IPS-NIHi7 (cell line): ENCODE data around the gene OSBP2.
A peak's percentile ranks its signal among the peaks of the same experiment; 100 is the strongest.

ENCODE experiments used
- DNase-seq: peaks from one replicate; pipeline ENCODE4 v3.0.0; 2012; ENCODE audit warnings: mixed read lengths; ENCODE audit errors: extremely low spot score

The OSBP2 gene

GRCh38 chr22:30809086-30809485 lies 114.4 kb downstream of the OSBP2 start:
- DNase-seq, result no peak

- DNase-seq, result no peak
Observed at GRCh38 chr22:30810105-30810504, 115.4 kb downstream of the OSBP2 start.

- DNase-seq, result no peak
Observed at GRCh38 chr22:30813936-30814335, 119.3 kb downstream of the OSBP2 start.

GRCh38 chr22:30816413-30816812 lies 121.7 kb downstream of the OSBP2 start:
- no peak for DNase-seq

GRCh38 chr22:30821381-30821780 lies 126.7 kb downstream of the OSBP2 start:
- no peak for DNase-seq

GRCh38 chr22:30821863-30822215 lies 127.2 kb downstream of the OSBP2 start:
- no peak for DNase-seq

- DNase-seq, result peak; percentile 51
Observed at GRCh38 chr22:30822216-30823014, 127.7 kb downstream of the OSBP2 start.

GRCh38 chr22:30823015-30823370 lies 128.3 kb downstream of the OSBP2 start:
- DNase-seq, result peak; percentile 71

GRCh38 chr22:30824096-30824495 lies 129.4 kb downstream of the OSBP2 start:
- no peak for DNase-seq

GRCh38 chr22:30824711-30825110 lies 130.0 kb downstream of the OSBP2 start:
- DNase-seq, result no peak

- no peak for DNase-seq
Observed at GRCh38 chr22:30825711-30826505, 131.2 kb downstream of the OSBP2 start.

GRCh38 chr22:30826670-30827355 lies 132.1 kb downstream of the OSBP2 start:
- no peak for DNase-seq

- DNase-seq, result no peak
Observed at GRCh38 chr22:30827646-30828045, 133.0 kb downstream of the OSBP2 start.

- DNase-seq, result no peak
Observed at GRCh38 chr22:30828187-30829155, 133.8 kb downstream of the OSBP2 start.

- DNase-seq, result no peak
Observed at GRCh38 chr22:30829901-30830550, 135.4 kb downstream of the OSBP2 start.

GRCh38 chr22:30830907-30831306 lies 136.2 kb downstream of the OSBP2 start:
- no peak for DNase-seq

- no peak for DNase-seq
Observed at GRCh38 chr22:30832407-30832987, 137.8 kb downstream of the OSBP2 start.

- no peak for DNase-seq
Observed at GRCh38 chr22:30833322-30833721, 138.6 kb downstream of the OSBP2 start.

GRCh38 chr22:30837531-30837930 lies 142.9 kb downstream of the OSBP2 start:
- peak; percentile 7 for DNase-seq

GRCh38 chr22:30838111-30838510 lies 143.4 kb downstream of the OSBP2 start:
- no peak for DNase-seq

- no peak for DNase-seq
Observed at GRCh38 chr22:30841273-30841672, 146.6 kb downstream of the OSBP2 start.
